Activated CD4-positive, alpha-beta T cell treated with anti-CD3 and anti-CD28 coated beads for 36 hours (primary cell): Measurements from ENCODE around the gene CYP2R1. TPM values are rescaled to one million over a fixed set of nuclear protein-coding genes. Genes with fewer than 3 reads are reported as not detected.
"Not testable (repeated sequence)": the region's sequence is repeated elsewhere in the genome, so short reads cannot be mapped to it uniquely, and the experiment has no call there.

Experiments used
- ATAC-seq: fragments of 200-7000 bp; cut with Tn5 transposase; one replicate; pipeline ENCODE4 v1.10.0; 2021; ENCODE audit warnings: mild to moderate bottlenecking, moderate library complexity
- CTCF ChIA-PET: fragments of 350-600 bp; sonication (Branson Sonifier 250); formaldehyde crosslinking; loops from one replicate; lab custom pipeline; 2021; ENCODE audit warnings: antibody characterized with exemption; lab: Charles Lee
- POLR2A ChIA-PET: fragments of 350-600 bp; sonication (Branson Sonifier 250); formaldehyde crosslinking; loops from one replicate; lab custom pipeline; 2021; ENCODE audit warnings: antibody characterized with exemption, inconsistent platforms; lab: Charles Lee
- DNase-seq: peaks from one replicate; pipeline ENCODE4 v3.0.0-alpha.2; 2020
- H3K27ac Mint-ChIP-seq: one replicate; pipeline ENCODE4 v1.8.0; 2021; ENCODE audit warnings: mixed read lengths
- H3K27me3 Mint-ChIP-seq: one replicate; pipeline ENCODE4 v1.8.0; 2021; ENCODE audit warnings: mixed read lengths
- H3K36me3 Mint-ChIP-seq: one replicate; pipeline ENCODE4 v1.8.0; 2021; ENCODE audit warnings: low read depth, mixed read lengths
- H3K4me1 Mint-ChIP-seq: one replicate; pipeline ENCODE4 v1.8.0; 2021; ENCODE audit warnings: mixed read lengths
- H3K4me3 Mint-ChIP-seq: one replicate; pipeline ENCODE4 v1.8.0; 2021; ENCODE audit warnings: mild to moderate bottlenecking, moderate library complexity, mixed read lengths
- H3K9me3 Mint-ChIP-seq: one replicate; pipeline ENCODE4 v1.8.0; 2021; ENCODE audit warnings: low read depth, mixed read lengths
- intact Hi-C, 2 experiments: fragments of 100-400 bp; cut with DNase I in 1 of 2; cut with micrococcal nuclease in 1 of 2; formaldehyde crosslinking; loops; one replicate each; pipeline versions ENCODE4 v1.14.2 to v1.15.1; 2022 to 2024; cut with DNase I, micrococcal nuclease
- total RNA-seq, 2 experiments: library from RNA; stranded (reverse); gene quantifications; one replicate each; pipeline ENCODE4 v1.2.3, GENCODE V29; 2021

The CYP2R1 gene
- total RNA-seq, 2 experiments from 2014 or later: 13.1 to 14.8 TPM

DNA sequence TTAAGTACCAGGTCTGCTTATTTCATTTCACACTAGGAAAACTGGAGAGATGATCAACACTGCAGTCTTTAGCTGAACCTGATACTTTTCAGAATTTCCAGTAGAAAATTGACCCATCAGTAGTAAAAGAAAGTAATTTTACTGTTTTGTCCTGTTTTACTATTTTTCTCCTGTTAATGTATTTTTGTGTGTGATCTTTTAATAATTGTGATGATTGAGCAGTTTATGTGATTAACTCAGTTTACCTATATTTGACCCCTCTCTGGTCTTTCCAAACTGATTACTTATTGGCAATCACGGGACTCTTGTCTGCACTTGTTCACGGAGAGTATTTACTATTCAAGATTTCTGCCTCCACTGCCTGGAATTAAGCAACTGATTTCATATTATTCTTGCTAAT, 546 bp upstream of the CYP2R1 start:
- ATAC-seq (no peak), DNase-seq (no peak)
- peaks cover 2% of the 10 kb centered on the region for H3K9me3 Mint-ChIP-seq
- H3K36me3 Mint-ChIP-seq: peaks cover 7% of the 10 kb centered on the region
- peak overlapping the region; percentile 85 for H3K27ac Mint-ChIP-seq
- ChIA-PET POLR2A (interaction anchor here (0.8 to 1.5 kb wide), 3 partner anchors 124 to 392 kb away, joined by 3 to 7 read pairs (median 4); partner anchors contain the start of gene COPB1), CTCF (interaction anchor here (0.5 to 3.2 kb wide), 8 partner anchors 8 to 369 kb away, joined by 3 to 52 read pairs (median 4); no protein-coding TSS in a partner anchor)
- intact Hi-C loops: loop anchor here (1.0 to 5.0 kb wide), 2 partner anchors 13 to 355 kb away; no protein-coding TSS in a partner anchor
- H3K4me3 Mint-ChIP-seq: peak overlapping the region; percentile 81
- peaks cover 2% of the 10 kb centered on the region for H3K27me3 Mint-ChIP-seq
- H3K4me1 Mint-ChIP-seq: peaks cover 50% of the 10 kb centered on the region

GRCh38 chr11:14891143-14892035, 642 bp downstream of the CYP2R1 start:
- DNase-seq: peak; percentile 93
- POLR2A ChIA-PET: interaction anchor here (0.6 to 1.7 kb wide), 9 partner anchors 15 to 391 kb away, joined by 3 to 7 read pairs (median 4); partner anchors contain the start of gene COPB1
- intact Hi-C loops: loop anchor here (1.0 to 5.0 kb wide), 8 partner anchors 14 to 371 kb away; partner anchors contain the start of gene PSMA1 (in 2 of the 2)
- peaks cover 59% of the 10 kb centered on the region for H3K4me1 Mint-ChIP-seq
- peak; percentile 79 for ATAC-seq
- H3K9me3 Mint-ChIP-seq: peaks cover 2% of the 10 kb centered on the region
- CTCF ChIA-PET: interaction anchor here (0.6 to 3.2 kb wide), 12 partner anchors 9 to 368 kb away, joined by 3 to 52 read pairs (median 4); no protein-coding TSS in a partner anchor
- peak overlapping the region; percentile 96 for H3K27ac Mint-ChIP-seq
- H3K4me3 Mint-ChIP-seq: peak overlapping the region; percentile 81
- peaks cover 2% of the 10 kb centered on the region for H3K27me3 Mint-ChIP-seq
- peaks cover 7% of the 10 kb centered on the region for H3K36me3 Mint-ChIP-seq

DNA sequence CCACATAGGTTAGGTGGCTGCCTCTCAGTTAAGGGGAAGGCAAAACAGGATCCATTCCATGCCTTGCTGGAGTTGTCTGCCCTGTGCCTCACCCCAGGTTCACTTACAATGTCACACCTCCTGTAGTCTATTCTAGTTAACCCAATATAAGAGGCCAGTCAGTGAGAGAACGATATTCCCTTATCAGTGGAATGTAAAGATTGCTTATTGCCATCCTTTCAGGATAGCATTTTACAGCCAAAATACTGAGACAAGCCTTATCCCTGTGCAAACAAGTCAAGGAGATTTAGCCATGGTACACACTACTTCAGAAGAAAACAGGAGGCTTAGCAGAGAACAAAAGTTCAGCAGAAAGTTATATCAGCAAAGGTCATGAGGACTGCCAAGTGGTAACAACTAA, 5.5 kb downstream of the CYP2R1 start:
- Mint-ChIP-seq H3K4me1 (peaks cover 45% of the 10 kb centered on the region), H3K27me3 (no peaks in the 10 kb centered on the region), H3K36me3 (peaks cover 20% of the 10 kb centered on the region), H3K27ac (no peak overlapping the region), H3K4me3 (no peak overlapping the region), H3K9me3 (peaks cover 9% of the 10 kb centered on the region)
- no peak for ATAC-seq
- CTCF ChIA-PET: interaction anchor here (0.9 kb wide), 1 partner anchor 12 kb away, joined by 3 read pairs; no protein-coding TSS in a partner anchor
- DNase-seq: no peak
- POLR2A ChIA-PET: no interaction called here
- intact Hi-C loops: no loop called here

DNA sequence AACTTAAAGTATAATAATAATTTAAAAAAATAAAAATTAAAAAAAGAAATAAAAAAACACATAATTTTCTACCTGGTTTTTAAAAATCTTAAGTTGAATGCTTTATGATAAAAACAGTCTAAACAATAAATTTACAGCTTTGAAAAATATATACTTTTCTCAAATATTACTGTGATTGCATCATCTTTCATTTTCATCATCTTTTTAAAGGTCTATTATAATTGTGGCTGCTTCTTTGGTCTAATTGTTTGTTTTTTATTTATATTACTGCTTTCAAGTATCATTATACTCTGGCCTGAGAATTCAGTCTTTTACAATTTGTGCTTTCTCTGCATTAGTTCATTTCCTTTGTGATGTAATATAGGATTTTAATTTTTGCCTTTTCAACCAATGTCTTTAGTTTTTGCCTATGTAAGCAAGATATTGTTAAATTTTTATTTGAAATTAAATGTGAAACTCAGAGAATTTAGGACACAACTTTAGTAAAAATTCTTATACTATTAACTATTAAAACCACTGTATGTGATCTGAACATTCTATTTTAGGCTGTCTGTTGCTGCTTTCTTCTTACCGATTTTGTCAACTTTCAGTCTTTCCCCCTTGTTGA, 7.3 kb downstream of the CYP2R1 start:
- no peak overlapping the region for H3K4me3 Mint-ChIP-seq
- H3K27ac Mint-ChIP-seq: peak overlapping the region; percentile 55
- H3K27me3 Mint-ChIP-seq: no peaks in the 10 kb centered on the region
- H3K4me1 Mint-ChIP-seq: peaks cover 38% of the 10 kb centered on the region
- CTCF ChIA-PET: interaction anchor here (1.3 kb wide), 1 partner anchor 19 kb away, joined by 3 read pairs; no protein-coding TSS in a partner anchor
- H3K36me3 Mint-ChIP-seq: peaks cover 26% of the 10 kb centered on the region
- ATAC-seq: no peak
- peaks cover 9% of the 10 kb centered on the region for H3K9me3 Mint-ChIP-seq
- DNase-seq: no peak
- intact Hi-C loops: no loop called here
- POLR2A ChIA-PET: no interaction called here

DNA sequence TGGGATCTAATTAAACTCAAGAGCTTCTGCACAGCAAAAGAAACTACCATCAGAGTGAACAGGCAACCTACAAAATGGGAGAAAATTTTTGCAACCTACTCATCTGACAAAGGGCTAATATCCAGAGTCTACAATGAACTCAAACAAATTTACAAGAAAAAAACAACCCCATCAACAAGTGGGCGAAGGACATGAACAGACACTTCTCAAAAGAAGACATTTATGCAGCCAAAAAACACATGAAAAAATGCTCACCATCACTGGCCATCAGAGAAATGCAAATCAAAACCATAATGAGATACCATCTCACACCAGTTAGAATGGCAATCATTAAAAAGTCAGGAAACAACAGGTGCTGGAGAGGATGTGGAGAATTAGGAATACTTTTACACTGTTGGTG, 8.3 kb downstream of the CYP2R1 start:
- DNase-seq, H3K27ac Mint-ChIP-seq, intact Hi-C loops, CTCF ChIA-PET, POLR2A ChIA-PET, H3K27me3 Mint-ChIP-seq, ATAC-seq, H3K4me3 Mint-ChIP-seq, H3K9me3 Mint-ChIP-seq: not testable (repeated sequence)
- peaks cover 28% of the 10 kb centered on the region for H3K4me1 Mint-ChIP-seq
- H3K36me3 Mint-ChIP-seq: peaks cover 28% of the 10 kb centered on the region

GRCh38 chr11:14882196-14882595, 9.8 kb downstream of the CYP2R1 start:
- no peak overlapping the region for H3K4me3 Mint-ChIP-seq
- H3K27ac Mint-ChIP-seq: no peak overlapping the region
- ChIA-PET POLR2A (no interaction called here), CTCF (no interaction called here)
- H3K4me1 Mint-ChIP-seq: peaks cover 16% of the 10 kb centered on the region
- ATAC-seq (no peak), DNase-seq (no peak)
- peaks cover 7% of the 10 kb centered on the region for H3K9me3 Mint-ChIP-seq
- intact Hi-C loops: no loop called here
- H3K36me3 Mint-ChIP-seq: peaks cover 38% of the 10 kb centered on the region
- H3K27me3 Mint-ChIP-seq: no peaks in the 10 kb centered on the region

DNA sequence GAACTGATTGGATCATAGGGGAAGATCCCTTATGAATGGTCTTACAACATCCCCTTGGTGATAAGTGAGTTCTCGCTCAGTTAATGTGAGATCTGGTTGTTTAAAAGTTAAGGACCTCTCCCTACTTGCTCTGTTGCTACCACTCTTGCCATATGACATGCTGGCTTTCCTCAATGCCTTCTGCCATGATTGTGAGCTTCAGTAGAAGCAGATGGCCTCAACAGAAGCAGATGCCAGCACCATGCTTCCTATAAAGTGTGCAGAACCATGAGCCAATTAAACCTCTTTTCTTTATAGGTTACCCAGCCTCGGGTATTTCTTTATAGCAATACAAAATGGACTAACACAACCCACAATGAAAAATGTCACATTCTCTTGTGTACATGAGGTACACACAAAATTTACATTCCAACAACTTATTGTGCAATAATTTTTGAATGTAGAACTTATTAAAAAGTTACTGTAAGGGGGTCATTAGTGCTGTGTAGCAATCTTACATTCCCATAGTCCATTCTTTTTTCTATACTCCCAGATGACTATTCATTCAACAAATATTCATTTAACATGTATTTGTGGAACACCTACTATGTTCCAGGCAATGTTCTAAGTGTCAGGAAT, 10.3 kb downstream of the CYP2R1 start:
- H3K27me3 Mint-ChIP-seq: no peaks in the 10 kb centered on the region
- DNase-seq (no peak), ATAC-seq (no peak)
- POLR2A ChIA-PET: no interaction called here
- H3K36me3 Mint-ChIP-seq: peaks cover 40% of the 10 kb centered on the region
- peaks cover 7% of the 10 kb centered on the region for H3K9me3 Mint-ChIP-seq
- H3K4me1 Mint-ChIP-seq: peaks cover 12% of the 10 kb centered on the region
- CTCF ChIA-PET: no interaction called here
- H3K4me3 Mint-ChIP-seq: no peak overlapping the region
- H3K27ac Mint-ChIP-seq: no peak overlapping the region
- intact Hi-C loops: no loop called here

DNA sequence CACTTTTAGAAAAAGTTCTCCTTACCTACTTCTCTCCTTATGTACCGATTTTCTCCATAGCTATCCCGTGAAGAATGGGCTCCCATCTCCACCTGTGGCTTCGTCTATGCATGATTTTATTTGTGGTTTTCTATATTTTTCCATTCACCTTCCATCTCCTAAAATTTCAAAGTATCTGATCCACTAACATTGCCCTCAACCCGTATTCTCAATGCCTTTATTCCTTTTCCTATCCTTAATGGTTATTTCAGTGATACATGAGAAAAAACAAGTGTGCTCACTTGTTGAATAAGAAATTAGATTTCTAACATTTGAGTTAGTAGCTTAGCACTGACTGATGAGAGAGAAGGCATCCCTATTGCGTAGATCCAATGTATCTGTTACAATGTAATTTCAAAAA, 16.9 kb downstream of the CYP2R1 start:
- Mint-ChIP-seq H3K4me3 (no peak overlapping the region), H3K27me3 (no peaks in the 10 kb centered on the region), H3K27ac (no peak overlapping the region), H3K9me3 (no peaks in the 10 kb centered on the region), H3K4me1 (peaks cover 16% of the 10 kb centered on the region), H3K36me3 (peaks cover 40% of the 10 kb centered on the region)
- CTCF ChIA-PET: interaction anchor here (0.6 to 1.3 kb wide), 3 partner anchors 12 to 64 kb away, joined by 3 to 5 read pairs (median 3); no protein-coding TSS in a partner anchor
- no peak for DNase-seq
- ATAC-seq: no peak
- POLR2A ChIA-PET: no interaction called here
- intact Hi-C loops: no loop called here

GRCh38 chr11:14873632-14874031, 18.4 kb downstream of the CYP2R1 start:
- Mint-ChIP-seq H3K4me1 (peaks cover 16% of the 10 kb centered on the region), H3K36me3 (peaks cover 40% of the 10 kb centered on the region), H3K27me3 (no peaks in the 10 kb centered on the region), H3K27ac (no peak overlapping the region), H3K9me3 (no peaks in the 10 kb centered on the region), H3K4me3 (no peak overlapping the region)
- DNase-seq: no peak
- intact Hi-C loops: no loop called here
- ChIA-PET CTCF (no interaction called here), POLR2A (no interaction called here)
- ATAC-seq: no peak

- Mint-ChIP-seq H3K36me3 (peaks cover 37% of the 10 kb centered on the region), H3K4me3 (no peak overlapping the region), H3K27ac (peak overlapping the region; percentile 70), H3K27me3 (no peaks in the 10 kb centered on the region), H3K4me1 (peaks cover 19% of the 10 kb centered on the region), H3K9me3 (no peaks in the 10 kb centered on the region)
- intact Hi-C loops: no loop called here
- ChIA-PET POLR2A (interaction anchor here (0.5 kb wide), 1 partner anchor 170 kb away, joined by 3 read pairs; no protein-coding TSS in a partner anchor), CTCF (interaction anchor here (1.6 kb wide), 1 partner anchor 36 kb away, joined by 4 read pairs; no protein-coding TSS in a partner anchor)
- DNase-seq (no peak), ATAC-seq (peak; percentile 91)
Measured at GRCh38 chr11:14872032-14872431, 20.0 kb downstream of the CYP2R1 start.

DNA sequence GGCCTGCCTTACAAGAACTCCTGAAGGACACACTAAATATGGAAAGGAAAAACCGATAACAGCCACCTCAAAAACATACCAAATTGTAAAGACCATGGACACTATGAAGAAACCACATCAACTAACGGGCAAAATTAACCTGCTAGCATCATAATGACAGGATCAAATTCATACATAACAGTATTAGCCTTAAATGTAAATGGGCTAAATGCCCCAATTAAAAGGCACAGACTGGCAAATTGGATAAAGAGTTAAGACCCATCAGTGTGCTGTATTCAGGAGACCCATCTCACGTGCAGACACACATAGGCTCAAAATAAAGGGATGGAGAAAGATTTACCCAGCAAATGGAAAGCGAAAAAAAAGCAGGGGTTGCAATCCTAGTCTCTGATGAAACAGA, 28.3 kb downstream of the CYP2R1 start:
- H3K4me3 Mint-ChIP-seq, intact Hi-C loops, H3K9me3 Mint-ChIP-seq, DNase-seq, POLR2A ChIA-PET, H3K27ac Mint-ChIP-seq, ATAC-seq, H3K27me3 Mint-ChIP-seq, CTCF ChIA-PET: not testable (repeated sequence)
- Mint-ChIP-seq H3K4me1 (peaks cover 13% of the 10 kb centered on the region), H3K36me3 (peaks cover 46% of the 10 kb centered on the region)
